Stimulated activated CD8-positive, alpha-beta memory T cell treated with anti-CD3 and anti-CD28 coated beads, Interleukin-12 subunit alpha, Interleukin-12 subunit beta, amount 100 ng/mL, for 1 hour (primary cell): ENCODE data around the gene PFN4.
A peak's percentile ranks its signal among the peaks of the same experiment; 100 is the strongest.

ENCODE experiments used
- DNase-seq: peaks from one replicate; pipeline ENCODE4 v3.0.0-alpha.2; 2020; ENCODE audit warnings: low read depth

The PFN4 gene

GRCh38 chr2:24077879-24078278 lies 45.3 kb downstream of the PFN4 start:
- DNase-seq: no peak

DNA sequence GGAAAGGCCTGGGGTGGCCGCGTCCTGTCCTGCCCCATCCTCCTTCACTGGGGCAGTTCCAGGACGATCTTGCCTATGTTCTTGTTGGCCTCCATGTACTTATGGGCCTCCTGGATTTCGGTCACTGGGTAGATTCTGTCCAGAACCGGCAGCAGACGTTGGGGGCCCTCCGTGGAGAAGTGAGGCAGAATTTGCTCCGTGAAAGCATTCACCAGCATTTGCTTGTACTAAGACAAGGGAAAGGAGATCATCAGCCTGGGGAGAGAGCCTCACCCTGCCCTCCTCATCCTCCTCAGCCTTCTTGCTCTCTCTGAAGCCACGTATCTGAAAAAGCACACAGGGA lies 45.6 kb downstream of the PFN4 start:
- DNase-seq: no peak

DNA sequence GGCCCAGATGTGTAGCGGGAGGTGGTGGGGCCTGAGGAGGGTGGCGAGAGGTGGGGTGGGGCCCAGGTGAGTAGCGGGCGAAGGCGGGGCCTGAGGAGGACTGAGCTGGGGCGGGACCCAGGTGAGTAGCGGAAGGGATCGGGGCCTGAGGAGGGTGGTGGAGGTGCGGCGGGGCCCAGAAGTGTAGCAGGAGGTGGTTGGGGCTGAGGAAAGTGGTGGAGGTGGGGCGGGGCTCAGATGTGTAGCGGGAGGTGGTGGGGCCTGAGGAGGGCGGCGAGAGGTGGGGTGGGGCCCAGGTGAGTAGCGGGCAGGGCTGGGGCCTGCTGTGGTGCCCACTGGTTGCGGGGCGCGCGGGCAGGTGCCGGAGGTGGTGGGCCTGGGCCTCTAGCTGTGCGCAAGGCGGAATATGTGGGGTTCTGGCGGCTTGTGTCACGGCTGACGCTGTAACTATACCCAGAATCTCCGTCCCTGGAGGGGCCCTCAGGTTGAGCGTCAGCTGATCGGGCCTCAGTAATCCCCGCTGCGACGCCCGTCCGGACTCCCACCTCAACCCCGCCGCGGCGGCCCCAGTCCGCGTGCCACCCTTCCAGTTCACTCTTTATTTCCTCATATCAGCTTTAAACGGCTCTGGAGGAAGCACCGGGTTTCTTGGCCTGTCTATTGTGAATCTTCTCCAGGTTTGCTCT lies 46.1 kb downstream of the PFN4 start:
- no peak for DNase-seq

GRCh38 chr2:24075915-24076848 lies 47.0 kb downstream of the PFN4 start, which contains the start of gene SF3B6:
Gene SF3B6 (minus strand): TSS chr2:24076326. CDS start chr2:24076229, 97 bp downstream.
- peak; percentile 99 for DNase-seq

DNA sequence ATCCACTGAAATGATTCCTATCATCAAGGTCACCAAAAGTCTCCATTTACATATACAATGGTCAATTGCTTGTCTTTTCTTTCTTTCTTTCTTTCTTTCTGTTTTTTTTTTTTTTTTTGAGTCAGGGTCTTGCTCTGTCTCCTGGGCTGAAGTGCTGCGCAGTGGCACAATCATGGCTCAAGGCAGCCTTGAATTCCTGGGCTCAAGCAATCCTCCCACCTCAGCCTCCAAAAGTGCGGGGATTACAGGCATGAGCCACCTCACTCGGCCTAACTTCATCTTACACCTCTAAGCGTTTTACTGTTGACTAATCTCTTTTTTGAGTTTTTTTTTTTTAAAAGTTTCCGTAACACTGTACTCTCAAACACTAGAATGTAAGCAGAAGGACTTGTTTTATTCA lies 47.9 kb downstream of the PFN4 start:
- DNase-seq: no peak

GRCh38 chr2:24073816-24074215 lies 49.3 kb downstream of the PFN4 start:
- no peak for DNase-seq

DNA sequence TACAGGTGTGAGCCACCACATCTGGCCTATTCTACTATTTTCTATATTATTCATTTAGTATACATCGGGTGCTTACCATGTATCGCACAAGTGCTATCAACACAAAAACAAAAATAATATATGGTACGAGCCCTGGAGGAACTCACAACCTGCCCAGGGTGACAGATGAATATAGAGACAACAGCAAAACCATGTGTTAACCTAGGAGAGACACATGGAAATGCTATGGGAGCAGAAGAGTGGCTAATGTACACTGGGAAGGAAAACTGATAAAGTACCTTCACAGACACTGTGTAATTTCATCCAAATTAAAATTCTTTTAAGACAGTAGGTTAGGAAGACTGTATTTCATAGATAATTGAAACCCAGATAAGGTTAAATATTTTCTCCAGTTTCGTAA lies 50.9 kb downstream of the PFN4 start:
- no peak for DNase-seq

DNA sequence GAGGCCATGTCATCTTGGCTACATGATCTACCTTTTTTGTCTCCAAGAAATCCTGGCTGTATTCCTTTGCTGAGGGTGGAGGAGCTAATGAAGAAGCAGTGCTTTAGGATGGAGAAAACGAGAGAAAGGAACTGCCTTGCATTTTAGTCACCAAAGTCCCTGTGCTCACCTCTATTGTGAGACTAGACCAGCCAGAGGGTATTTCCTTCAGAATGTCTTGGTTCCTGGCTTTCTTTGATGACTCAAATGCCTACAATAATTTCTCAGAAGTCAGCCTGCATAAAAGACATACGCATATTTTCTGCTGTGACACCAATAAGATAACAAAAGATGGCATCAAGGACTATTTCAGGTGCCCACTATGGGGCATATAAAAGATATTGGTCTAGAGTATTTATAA lies 57.8 kb downstream of the PFN4 start:
- no peak for DNase-seq
